Lower leg skin (tissue), 3 donors: ENCODE data around the gene CYP27B1.

ENCODE experiments used
- POLR2A ChIP-seq, 2 donors: fragments of 450-650 bp; IDR thresholded peaks; one replicate each; pipeline ENCODE4 v1.6.1; 2016 to 2017; ENCODE audit warnings: antibody characterized with exemption in 2 of 2, mild to moderate bottlenecking in 1 of 2, moderate library complexity in 1 of 2
- TF ChIP-seq, protein P1 (sequence below), 3 donors: fragments of 450-650 bp; IDR thresholded peaks; one replicate each; pipeline ENCODE4 v1.5.1; 2016; ENCODE audit warnings: antibody characterized with exemption in 3 of 3, mild to moderate bottlenecking in 3 of 3, moderate library complexity in 2 of 3

DNA sequence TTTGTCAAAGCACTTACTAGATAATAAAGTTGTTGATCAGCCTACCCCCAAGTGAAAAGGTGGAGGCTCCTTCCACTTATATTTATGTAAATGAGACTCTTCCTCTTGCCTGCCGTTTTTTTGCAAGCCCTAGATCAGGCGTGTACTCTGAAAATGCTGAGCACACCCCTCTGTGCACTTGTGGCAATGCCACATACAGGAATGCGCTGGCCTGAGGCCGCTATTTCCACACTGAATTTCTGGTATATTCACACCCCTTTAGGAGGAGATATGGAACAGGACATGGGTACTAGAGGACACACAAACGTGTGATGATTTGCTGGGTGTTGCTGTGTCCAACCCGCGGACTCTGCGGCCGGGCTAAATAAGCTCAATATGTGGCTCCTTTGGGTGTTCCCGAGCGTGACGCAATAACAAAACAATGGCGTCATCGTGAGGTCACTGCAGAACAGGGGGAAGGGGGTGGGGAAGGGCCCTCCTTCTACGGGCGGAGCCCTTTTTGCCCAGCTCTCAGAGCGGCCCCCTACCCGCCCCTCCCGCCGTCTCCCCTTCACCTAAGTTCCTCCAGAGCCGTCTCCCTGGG, 22.6 kb downstream of the CYP27B1 start:
- TF ChIP-seq POLR2A (IDR thresholded peaks at IDR 0.05): no peak
- TF ChIP-seq, protein P1, sequence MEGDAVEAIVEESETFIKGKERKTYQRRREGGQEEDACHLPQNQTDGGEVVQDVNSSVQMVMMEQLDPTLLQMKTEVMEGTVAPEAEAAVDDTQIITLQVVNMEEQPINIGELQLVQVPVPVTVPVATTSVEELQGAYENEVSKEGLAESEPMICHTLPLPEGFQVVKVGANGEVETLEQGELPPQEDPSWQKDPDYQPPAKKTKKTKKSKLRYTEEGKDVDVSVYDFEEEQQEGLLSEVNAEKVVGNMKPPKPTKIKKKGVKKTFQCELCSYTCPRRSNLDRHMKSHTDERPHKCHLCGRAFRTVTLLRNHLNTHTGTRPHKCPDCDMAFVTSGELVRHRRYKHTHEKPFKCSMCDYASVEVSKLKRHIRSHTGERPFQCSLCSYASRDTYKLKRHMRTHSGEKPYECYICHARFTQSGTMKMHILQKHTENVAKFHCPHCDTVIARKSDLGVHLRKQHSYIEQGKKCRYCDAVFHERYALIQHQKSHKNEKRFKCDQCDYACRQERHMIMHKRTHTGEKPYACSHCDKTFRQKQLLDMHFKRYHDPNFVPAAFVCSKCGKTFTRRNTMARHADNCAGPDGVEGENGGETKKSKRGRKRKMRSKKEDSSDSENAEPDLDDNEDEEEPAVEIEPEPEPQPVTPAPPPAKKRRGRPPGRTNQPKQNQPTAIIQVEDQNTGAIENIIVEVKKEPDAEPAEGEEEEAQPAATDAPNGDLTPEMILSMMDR (IDR thresholded peaks at IDR 0.05): no peak
